Duodenal mucosa (tissue), 2 donors: Measurements from ENCODE around the gene BAZ2A.
"Not testable (repeated sequence)": the region's sequence is repeated elsewhere in the genome, so short reads cannot be mapped to it uniquely, and the experiment has no call there.

Experiments used
- H3K27ac ChIP-seq: one replicate; pipeline ENCODE4 v1.7.0; 2013; ENCODE audit warnings: low read depth, low read length
- H3K27me3 ChIP-seq, 2 donors: one replicate each; pipeline ENCODE4 v1.7.0; 2013; ENCODE audit warnings: low read length in 2 of 2, control low read depth in 1 of 2; ENCODE audit not compliant: insufficient read depth in 2 of 2, control insufficient read depth in 1 of 2
- H3K36me3 ChIP-seq, 2 donors: one replicate each; pipeline ENCODE4 v1.7.0; 2013; ENCODE audit warnings: low read length in 2 of 2, control low read depth in 1 of 2; ENCODE audit not compliant: insufficient read depth in 2 of 2, control insufficient read depth in 1 of 2
- H3K4me1 ChIP-seq, 2 donors: one replicate each; pipeline ENCODE4 v1.7.0; 2013; ENCODE audit warnings: low read length in 2 of 2, control low read depth in 1 of 2; ENCODE audit not compliant: insufficient read depth in 2 of 2, control insufficient read depth in 1 of 2
- H3K4me3 ChIP-seq, 2 donors: one replicate each; pipeline ENCODE4 v1.7.0; 2013; ENCODE audit warnings: low read length in 2 of 2, low read depth in 1 of 2
- H3K9ac ChIP-seq, 2 donors: one replicate each; pipeline ENCODE4 v1.7.0; 2013; ENCODE audit warnings: low read length in 2 of 2, low read depth in 1 of 2
- H3K9me3 ChIP-seq, 2 donors: one replicate each; pipeline ENCODE4 v1.7.0; 2013; ENCODE audit warnings: low read length in 2 of 2, control low read depth in 1 of 2; ENCODE audit not compliant: control insufficient read depth in 1 of 2

The BAZ2A gene

DNA sequence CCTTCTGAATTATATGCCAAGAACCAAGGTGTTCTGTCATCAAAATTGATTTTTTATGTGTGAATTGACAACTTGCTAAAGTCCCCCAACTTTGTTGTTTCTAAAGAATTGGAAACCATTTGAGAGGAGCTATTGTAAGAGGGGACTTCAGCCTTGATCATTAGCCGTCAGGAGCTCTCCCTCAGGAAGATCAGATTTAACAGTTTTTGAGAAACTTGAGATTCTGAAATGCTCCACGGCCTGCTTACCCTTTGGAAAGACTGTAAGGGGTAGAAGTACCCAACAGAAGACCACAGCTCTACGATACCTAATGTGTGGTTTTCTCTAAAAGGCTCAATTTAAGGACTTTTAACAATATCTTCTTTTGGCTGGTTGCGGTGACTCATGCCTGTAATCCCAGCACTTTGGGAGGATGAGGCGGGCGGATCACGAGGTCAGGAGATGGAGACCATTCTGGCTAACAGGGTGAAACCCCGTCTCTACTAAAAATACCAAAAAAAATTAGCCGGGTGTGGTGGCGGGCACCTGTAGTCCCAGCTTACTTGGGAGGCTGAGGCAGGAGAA lies 51.1 kb downstream of the BAZ2A start:
- no peaks in the 10 kb centered on the region for H3K4me1 ChIP-seq
- peaks cover 5 to 6% of the 10 kb centered on the region in 2 donors for H3K36me3 ChIP-seq
- no peak overlapping the region for H3K9ac ChIP-seq
- no peaks in the 10 kb centered on the region for H3K27me3 ChIP-seq
- H3K9me3 ChIP-seq = no peaks in the 10 kb centered on the region
- H3K4me3 ChIP-seq = no peak overlapping the region
- no peak overlapping the region for H3K27ac ChIP-seq

DNA sequence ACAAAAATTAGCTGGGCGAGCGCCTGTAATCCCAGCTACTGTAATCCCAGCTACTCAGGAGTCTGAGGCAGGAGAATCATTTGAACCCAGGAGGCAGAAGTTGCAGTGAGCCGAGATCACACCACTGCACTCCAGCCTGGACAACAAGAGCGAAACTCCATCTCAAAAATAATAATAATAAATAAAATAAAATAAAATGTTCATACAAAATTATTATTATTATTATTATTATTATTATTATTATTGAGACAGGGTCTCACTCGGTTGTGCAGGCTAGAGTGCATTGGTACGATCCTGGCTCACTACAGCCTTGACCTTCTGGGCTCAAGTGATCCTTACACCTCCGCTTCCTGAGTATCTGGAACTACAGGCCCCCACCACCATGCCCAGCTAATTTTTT lies 52.9 kb downstream of the BAZ2A start:
- H3K9ac ChIP-seq, H3K36me3 ChIP-seq, H3K27me3 ChIP-seq, H3K4me3 ChIP-seq, H3K27ac ChIP-seq, H3K9me3 ChIP-seq, H3K4me1 ChIP-seq: not testable (repeated sequence)

DNA sequence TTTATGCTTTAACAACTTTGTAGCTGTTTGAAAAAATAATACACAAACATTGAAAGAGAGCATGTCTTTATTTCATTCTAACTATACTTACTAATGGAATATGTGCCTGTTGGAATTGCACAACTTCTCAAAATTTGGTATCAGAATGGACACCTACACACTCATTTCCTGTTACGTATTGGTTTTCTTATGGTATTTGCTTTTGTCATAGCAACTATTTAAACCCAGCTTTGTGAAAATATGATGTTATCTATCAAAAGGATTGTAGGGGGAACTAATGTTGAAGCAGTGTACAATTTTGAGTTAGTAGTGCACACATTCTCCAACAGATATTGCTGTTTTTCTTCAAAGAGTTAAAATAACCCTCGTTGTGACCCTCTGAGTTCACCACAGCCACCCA lies 55.9 kb downstream of the BAZ2A start:
- H3K4me3 ChIP-seq = no peak overlapping the region
- peaks cover 4 to 15% of the 10 kb centered on the region in 2 donors for H3K4me1 ChIP-seq
- H3K9ac ChIP-seq = no peak overlapping the region
- H3K27me3 ChIP-seq = no peaks in the 10 kb centered on the region
- H3K9me3 ChIP-seq = no peaks in the 10 kb centered on the region
- H3K36me3 ChIP-seq = no peaks in the 10 kb centered on the region
- no peak overlapping the region for H3K27ac ChIP-seq

DNA sequence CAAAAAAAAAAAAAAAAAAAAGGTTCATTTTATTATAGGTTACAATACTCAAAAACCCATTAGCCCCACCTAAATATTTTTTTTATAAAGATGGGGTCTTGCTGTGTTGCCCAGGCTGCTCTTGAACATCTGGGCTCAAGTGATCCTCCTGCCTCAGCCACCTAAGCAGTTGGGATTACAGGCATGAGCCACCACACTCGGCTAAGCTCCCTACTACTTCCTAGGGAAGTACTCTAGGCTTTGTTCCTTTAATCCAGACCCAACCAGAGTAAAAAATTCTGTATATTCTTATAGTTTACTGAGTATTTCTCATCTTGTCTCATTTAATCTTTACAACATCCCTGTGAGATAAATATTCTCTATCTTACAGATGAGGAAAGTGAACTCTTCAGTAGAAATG lies 57.8 kb downstream of the BAZ2A start:
- H3K4me3 ChIP-seq = no peak overlapping the region
- H3K9me3 ChIP-seq = no peaks in the 10 kb centered on the region
- H3K9ac ChIP-seq = no peak overlapping the region
- no peak overlapping the region for H3K27ac ChIP-seq
- peaks cover 4 to 15% of the 10 kb centered on the region in 2 donors for H3K4me1 ChIP-seq
- no peaks in the 10 kb centered on the region for H3K36me3 ChIP-seq
- no peaks in the 10 kb centered on the region for H3K27me3 ChIP-seq

DNA sequence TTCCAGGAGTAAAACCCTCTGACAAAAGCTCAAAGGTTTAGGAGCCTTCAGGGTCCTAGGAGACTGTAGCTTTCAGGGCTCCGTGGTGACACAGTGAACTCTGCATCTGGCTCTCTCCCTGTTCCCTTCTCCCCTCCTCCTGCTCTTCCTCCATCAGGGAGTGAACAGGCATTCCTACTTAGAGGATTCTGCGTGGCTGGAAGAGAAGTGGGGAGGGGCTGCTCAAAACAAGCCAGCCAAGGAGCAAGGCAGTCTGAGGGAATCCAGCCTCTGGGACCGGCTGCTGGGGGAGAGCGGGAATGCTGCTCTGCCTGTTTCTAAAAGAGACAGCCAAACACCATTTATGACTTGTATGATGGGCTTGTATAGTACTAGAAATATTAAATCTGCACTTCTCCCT lies 59.0 kb downstream of the BAZ2A start:
- H3K4me1 ChIP-seq = peaks cover 8 to 19% of the 10 kb centered on the region in 2 donors
- no peaks in the 10 kb centered on the region for H3K27me3 ChIP-seq
- no peaks in the 10 kb centered on the region for H3K9me3 ChIP-seq
- H3K36me3 ChIP-seq = no peaks in the 10 kb centered on the region
- no peak overlapping the region for H3K4me3 ChIP-seq
- no peak overlapping the region for H3K27ac ChIP-seq
- H3K9ac ChIP-seq = no peak overlapping the region

DNA sequence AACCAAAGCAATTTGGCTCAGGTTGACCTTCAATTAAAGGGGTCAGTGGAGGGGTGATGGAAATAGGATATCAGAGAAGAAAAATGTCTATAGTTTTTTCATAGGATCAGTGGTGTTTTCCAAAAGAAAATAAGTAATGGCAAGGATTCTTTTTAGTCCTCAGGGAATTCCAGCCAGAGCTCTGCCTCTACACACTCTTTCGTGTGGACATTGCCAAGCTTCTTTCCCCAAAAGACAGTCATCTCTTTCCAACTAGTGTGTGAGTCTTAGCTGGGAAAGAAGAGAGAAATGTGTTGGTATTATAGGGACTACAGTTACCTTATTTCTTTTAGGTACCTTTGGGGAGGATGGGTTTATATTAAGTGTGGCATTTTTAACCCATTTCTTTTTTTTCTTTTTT lies 62.0 kb downstream of the BAZ2A start:
- H3K27ac ChIP-seq = no peak overlapping the region
- H3K4me3 ChIP-seq = no peak overlapping the region
- no peaks in the 10 kb centered on the region for H3K27me3 ChIP-seq
- no peak overlapping the region for H3K9ac ChIP-seq
- no peaks in the 10 kb centered on the region for H3K9me3 ChIP-seq
- no peaks in the 10 kb centered on the region for H3K36me3 ChIP-seq
- H3K4me1 ChIP-seq = peaks cover 17 to 28% of the 10 kb centered on the region in 2 donors

DNA sequence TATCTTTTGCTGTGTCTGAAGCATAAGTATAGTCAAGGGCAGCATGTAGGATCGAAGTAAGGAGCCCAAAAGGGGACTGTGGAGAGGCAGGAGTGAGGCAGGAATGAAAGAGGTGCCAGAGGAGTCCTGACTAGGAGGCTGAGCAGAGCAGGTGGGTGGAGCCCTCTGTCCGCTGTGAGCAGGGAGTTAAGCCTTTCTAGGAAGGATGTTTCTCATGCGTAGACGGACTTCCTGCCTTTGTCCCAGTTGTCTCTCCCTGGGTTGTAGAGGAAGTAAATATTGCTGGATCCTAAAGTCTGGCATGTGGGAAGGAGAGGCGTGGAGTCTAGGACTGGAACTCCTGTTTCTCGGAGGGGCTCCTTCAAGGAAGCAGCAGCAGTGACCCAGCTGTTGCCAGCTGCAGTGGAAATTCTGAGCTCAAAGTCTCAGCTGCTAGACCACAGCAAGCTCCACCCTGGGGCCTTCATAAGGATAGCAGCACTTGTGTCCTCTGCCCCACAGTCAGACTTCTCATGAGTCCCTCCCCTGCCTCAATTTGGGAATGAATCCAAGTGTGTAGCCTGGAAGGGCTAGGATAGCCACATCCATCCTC lies 64.5 kb downstream of the BAZ2A start:
- peaks cover 0 to 4% of the 10 kb centered on the region in 2 donors for H3K36me3 ChIP-seq
- peak overlapping the region; percentile 27 to 37 for H3K4me3 ChIP-seq
- H3K9me3 ChIP-seq = no peaks in the 10 kb centered on the region
- H3K9ac ChIP-seq = peak overlapping the region; percentile 24 to 48
- no peaks in the 10 kb centered on the region for H3K27me3 ChIP-seq
- peaks cover 17 to 23% of the 10 kb centered on the region in 2 donors for H3K4me1 ChIP-seq
- peak overlapping the region; percentile 63 for H3K27ac ChIP-seq

DNA sequence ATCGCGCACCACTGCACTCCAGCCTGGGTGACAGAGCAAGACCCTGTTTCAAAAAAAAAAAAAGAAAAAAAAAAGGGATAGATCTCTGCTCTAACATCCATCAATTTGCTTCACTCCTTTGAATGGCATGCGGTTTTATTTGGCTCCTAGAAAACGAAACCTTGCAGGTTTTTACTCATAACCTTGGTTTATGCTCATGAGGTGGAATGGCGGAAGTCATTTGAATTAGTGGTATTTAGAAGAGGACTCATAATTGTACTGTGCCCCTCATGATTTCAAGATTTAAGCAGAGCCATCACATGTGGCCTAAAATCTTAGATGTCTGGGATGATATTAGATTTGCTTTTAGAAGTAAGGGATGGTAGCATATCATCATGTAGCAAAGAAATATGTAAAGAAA lies 79.1 kb downstream of the BAZ2A start:
- no peaks in the 10 kb centered on the region for H3K4me1 ChIP-seq
- no peak overlapping the region for H3K9ac ChIP-seq
- H3K9me3 ChIP-seq = no peaks in the 10 kb centered on the region
- no peak overlapping the region for H3K27ac ChIP-seq
- H3K27me3 ChIP-seq = no peaks in the 10 kb centered on the region
- H3K4me3 ChIP-seq = no peak overlapping the region
- no peaks in the 10 kb centered on the region for H3K36me3 ChIP-seq

DNA sequence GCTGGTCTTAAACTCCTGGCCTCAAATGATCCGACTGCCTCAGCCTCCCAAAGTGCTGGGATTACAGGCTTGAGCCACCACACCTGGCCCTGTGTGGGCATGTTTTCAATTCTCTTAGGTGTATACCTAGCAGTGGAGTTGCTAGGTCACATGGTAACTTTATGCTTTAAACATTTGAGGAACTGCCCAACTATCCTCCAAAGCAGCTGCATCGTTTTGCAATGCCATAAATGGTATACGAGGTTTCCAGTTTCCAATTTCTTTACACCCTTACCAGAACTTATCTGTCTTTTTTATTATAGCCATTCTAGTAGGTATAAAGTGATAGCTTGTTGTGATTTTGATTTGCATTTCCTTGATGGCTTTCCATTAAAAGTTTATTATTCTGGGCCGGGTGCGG lies 83.4 kb downstream of the BAZ2A start:
- Histone ChIP-seq H3K4me1 (no peaks in the 10 kb centered on the region), H3K9ac (no peak overlapping the region), H3K36me3 (no peaks in the 10 kb centered on the region), H3K27me3 (no peaks in the 10 kb centered on the region), H3K9me3 (no peaks in the 10 kb centered on the region), H3K4me3 (no peak overlapping the region), H3K27ac (no peak overlapping the region)
